Inferior parietal cortex (tissue), 1 donor: ENCODE data around the gene KIAA0753.

Experiments
- DNase-seq: peaks from one replicate; pipeline ENCODE4 v3.0.0-alpha.2; 2016; ENCODE audit errors: extremely low spot score

Gene KIAA0753

GRCh38 chr17:6641247-6641863 lies 844 bp upstream of the KIAA0753 start:
- DNase-seq = no peak

DNA sequence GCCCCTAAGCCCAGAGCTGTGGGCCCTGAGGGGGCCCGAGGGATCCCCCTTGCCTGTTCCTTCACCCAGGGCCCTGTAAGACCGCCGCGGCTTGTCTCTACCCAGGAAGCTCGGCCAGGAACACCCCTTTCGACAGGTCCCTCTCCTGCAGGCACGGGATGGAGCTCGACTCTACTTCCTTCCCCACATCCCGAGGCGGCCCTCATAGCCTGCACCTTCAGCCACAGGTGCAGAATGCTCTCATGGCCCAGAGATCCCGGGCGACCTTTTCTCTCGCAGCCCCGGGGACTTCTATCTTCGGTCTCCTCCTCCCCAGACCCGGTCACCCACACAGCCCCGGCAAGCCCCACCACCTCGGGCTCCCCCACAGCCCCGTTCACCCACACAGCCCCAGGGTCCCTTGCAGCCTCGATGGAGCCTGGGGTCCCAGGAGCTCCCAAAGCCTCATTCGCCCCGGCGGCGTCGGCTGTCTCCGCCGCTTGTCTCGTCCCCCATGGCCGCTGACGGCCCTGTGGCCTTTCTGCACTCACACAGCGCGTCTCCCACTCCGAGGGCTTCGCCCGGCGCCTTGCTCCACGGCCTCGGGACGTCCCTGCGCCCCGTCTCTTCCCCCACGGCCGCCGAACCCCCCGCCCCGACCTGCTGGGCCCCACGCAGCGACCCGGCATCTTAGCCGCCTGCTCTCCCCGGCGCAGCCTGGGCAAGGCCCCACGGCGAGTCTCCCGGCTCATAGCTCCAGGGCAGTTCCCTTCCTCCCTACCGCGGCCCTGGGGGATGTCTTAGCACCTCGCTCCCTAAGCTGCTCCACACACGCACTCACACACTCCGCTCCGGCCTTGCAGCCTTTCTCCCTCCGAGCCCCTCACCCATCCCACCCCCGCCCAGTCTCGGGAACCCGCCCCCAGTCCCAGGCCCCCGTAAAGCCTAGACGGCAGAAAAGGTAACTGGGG lies 650 bp downstream of the KIAA0753 start:
- DNase-seq = no peak

- no peak for DNase-seq
Measured at GRCh38 chr17:6639014-6639585, 1.4 kb downstream of the KIAA0753 start.

DNA sequence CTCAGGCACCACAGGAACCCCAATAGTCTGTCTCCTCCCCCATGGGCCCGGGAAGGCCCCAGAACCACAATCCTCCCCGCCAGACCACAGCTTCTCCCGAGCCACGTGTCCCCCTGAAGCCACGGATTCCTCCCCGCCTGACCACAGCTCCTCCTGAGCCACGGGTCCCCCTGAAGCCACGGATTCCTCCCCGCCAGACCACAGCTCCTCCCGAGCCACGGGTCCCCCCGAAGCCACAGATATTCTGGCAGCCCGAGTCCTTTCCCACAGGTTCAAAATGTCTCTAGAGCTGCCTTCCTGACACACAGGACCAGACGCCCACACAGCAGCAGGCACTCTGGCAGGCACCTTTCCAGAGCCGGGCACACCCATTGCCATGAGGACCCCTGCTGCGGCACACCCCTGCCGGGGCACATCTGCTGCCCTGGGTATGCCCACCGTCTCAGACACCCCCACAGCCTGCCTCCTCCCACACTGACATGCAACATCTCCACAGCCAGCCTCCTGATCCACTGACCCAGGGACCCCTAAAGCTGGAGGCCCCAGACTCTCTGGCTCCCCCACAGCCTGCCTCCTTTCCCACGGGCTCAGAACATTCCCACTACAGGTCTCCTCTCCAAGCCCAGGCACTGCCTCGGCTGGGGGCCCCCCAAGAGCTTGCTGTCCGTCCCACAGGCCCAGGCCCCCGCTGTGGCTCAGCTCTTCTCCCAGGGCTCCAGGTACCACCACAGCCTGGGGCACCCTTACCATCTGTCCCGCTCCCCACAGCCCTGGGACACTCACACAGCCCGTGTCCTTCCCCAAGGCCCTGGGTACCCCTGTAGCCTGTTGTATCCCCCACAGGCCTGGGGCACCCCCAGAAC lies 2.2 kb downstream of the KIAA0753 start:
- DNase-seq = no peak

- DNase-seq = no peak
Measured at GRCh38 chr17:6637458-6637840, 3.1 kb downstream of the KIAA0753 start.

DNA sequence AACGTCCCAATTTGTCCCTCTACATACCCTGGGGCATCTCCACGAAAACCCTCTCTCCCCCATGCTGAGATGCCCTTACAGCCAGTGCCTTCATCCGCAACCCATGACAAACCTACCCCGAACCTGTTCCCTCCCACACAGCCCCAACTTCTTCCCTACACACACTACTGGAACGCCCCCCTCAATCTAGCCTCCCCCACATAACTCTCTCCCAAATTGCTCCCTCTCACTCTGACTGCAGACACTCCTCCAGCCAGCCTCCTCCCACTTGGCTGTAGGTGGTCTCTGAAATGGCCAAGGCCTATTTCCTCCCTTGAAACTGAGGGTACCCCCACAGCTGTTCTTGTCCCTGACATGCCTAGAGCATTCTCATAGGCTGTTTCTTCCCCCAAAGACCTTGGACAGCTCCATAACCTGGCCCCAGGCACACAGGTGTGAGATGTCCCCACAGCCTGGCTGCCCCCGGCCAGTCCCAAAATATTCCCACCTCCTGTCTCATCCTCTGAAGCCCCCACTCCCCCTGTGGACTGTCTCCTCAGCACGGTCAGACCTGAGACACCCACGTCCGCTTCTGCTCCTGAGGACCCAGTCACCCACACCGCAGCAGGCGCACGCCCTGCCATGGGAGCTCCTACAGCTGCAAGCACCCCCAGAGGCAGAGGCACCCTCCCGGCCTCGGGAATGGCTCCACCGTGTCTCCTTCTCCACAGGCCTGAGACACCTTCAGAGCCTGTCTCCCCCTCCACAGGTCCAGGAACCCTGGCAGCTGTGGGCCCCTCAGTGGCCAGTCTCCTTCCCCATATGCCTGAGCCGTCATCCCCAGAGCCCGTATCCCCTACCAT lies 3.7 kb downstream of the KIAA0753 start:
- no peak for DNase-seq

DNA sequence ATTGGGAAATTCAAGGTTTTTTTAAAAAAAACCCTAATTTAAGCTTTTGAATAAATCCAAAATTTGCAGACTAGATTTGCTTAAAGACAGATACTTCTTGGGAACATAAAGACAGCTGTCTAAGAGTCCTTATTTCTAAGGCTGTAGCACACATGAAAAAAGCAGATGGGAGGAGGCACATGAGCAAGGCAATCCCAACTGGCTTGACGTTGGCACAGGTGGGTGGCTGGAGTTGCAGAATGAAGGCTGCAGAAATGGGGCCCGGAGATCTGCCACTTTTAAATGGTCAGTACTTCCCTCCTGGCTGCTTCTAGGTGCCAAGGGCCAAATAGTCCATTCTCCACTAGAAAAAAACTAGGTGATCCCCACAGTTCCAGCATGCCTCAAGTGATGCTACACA lies 4.4 kb downstream of the KIAA0753 start:
- no peak for DNase-seq

GRCh38 chr17:6633263-6633662 lies 7.2 kb downstream of the KIAA0753 start:
- no peak for DNase-seq

DNA sequence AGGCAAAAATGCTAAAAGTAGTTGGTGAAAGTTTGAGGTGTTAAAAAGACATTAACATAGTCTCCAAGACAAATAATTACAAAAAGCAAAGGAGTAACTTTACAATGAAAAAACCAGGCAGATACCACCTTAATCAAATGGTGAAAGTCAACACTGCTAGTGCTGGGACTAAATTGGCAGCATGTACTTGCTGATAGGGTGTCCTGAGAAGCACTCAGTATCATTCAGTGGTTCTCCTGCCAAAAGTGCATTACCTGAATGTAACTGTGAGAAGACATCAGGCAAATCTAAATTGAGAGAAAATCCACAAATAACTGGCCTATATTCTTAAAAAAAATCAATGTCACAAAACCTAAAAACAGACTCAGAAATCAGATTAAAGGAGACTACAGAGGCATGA lies 8.0 kb downstream of the KIAA0753 start:
- no peak for DNase-seq

DNA sequence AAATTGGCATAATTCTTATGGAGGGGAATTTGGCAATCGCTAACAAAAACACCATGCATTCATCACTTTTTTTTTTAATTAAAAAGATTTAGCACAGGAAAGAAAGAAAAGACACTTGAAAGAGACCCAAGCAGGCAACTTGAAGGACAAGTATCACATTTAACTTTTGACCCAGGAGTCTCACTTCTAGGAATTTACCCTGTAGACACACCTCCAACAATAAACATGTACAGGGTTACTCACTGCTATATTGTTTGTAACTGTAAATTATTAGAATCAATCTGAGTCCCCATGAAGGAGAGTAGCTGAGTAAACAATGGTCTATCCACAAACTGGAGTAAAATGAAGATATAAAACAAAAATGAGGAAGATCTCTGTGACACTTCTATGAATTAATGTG lies 10.1 kb downstream of the KIAA0753 start:
- no peak for DNase-seq

GRCh38 chr17:6627019-6627418 lies 13.5 kb downstream of the KIAA0753 start:
- no peak for DNase-seq

GRCh38 chr17:6626616-6627015 lies 13.9 kb downstream of the KIAA0753 start:
- no peak for DNase-seq

- DNase-seq = no peak
Measured at GRCh38 chr17:6623941-6624340, 16.6 kb downstream of the KIAA0753 start.

GRCh38 chr17:6611231-6611630 lies 29.3 kb downstream of the KIAA0753 start:
- DNase-seq = no peak

DNA sequence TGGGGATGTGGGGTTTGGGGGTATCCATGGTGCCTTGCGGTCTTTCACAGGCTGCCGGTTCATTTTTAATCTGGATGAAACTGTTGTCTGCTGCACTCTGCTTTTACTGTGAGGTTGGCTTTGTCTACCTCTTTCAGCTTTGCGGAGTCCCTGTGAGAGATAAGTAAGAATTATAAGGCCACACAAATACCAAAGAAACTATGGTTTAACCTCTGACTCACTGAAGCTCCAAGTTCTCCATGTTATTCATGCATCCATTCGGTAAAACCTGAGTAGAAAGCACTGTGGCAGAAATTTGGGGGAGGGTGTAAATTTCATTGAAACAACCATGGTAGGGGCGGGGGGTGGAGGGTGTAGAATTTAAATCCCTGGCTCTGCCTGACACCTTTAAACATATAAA lies 30.5 kb downstream of the KIAA0753 start:
- DNase-seq = no peak

DNA sequence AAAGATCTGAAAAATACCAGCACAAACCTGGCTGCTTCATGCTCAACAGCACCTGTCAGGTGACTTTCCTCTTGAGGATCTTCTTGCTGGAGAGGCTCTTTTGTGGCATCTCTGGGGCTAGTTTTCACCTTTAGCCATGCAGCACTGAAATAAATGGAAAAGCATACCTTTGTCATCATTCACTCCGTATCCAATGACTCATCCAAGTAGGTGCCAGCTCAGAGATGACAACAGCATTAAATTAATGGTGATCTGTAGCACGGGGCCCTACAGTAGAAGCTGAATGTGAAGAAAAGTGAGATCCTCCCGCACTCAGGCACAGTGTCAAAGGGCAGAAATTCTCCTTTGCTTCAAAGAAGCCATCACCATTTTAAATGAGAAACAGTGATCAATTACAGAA lies 32.2 kb downstream of the KIAA0753 start:
- DNase-seq = no peak

DNA sequence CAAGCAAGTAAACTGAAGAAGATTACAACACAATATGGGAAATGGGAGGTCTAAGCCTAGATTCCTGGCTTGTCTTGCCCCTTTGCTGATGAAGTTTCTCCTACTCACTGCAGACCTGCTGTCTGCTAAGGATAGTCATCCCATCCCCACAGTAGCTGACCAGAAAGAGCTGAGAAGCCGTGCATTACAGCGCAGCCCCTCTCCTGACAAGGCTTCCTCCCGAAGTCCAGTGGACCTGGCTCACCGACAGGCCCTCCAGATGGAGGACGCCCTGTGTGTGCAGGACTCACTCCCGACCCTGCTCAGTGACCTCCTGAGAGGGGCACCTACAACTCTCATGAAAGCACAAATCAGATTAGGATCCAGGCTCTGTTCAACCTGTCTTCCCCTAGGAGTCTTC lies 35.4 kb downstream of the KIAA0753 start:
- no peak for DNase-seq

GRCh38 chr17:6603744-6604325 lies 36.7 kb downstream of the KIAA0753 start:
- DNase-seq = no peak

GRCh38 chr17:6602141-6602540 lies 38.4 kb downstream of the KIAA0753 start:
- DNase-seq = no peak

GRCh38 chr17:6599364-6599763 lies 41.1 kb downstream of the KIAA0753 start:
- DNase-seq = peak; percentile 61

DNA sequence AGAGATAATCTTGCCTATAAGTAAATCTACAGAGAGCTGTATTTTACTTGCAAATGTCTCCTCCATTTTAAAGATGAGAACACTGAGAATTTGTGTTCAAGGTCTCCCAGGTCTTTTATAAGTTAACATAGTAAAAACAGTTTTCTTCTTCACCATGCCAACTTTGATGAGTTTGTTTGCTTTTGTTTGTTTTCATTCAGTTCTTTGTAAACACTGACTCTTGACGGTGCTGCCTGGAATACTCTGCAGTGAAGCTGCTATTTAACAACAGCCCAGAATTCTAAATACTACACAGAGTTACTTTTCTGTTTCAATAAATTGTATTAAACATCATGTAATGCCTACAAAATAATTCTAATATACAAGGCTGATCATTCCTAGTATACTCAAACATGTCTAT lies 42.8 kb downstream of the KIAA0753 start:
- no peak for DNase-seq
